ENCODE data around the gene STAMBPL1. TPM values are rescaled to one million over a fixed set of nuclear protein-coding genes. Genes with fewer than 3 reads are reported as not detected.

Gene STAMBPL1
- polyA plus RNA-seq, 3 donors, result 1.4 to 2.0 (median 1.5) TPM

Other genes with a start within 250 kb of the STAMBPL1 start
- under 1 TPM in 2 of 3 donors, not detected in 1; 0.20 to 0.35 TPM for gene LIPF, start 215.8 kb upstream of the STAMBPL1 start, polyA plus RNA-seq (ENCODE audit: insufficient read length in 3 of 3)
- gene LIPK, start 174.0 kb upstream of the STAMBPL1 start, polyA plus RNA-seq (ENCODE audit: insufficient read length in 3 of 3), result not detected
- gene LIPN, start 120.2 kb upstream of the STAMBPL1 start, polyA plus RNA-seq (ENCODE audit: insufficient read length in 3 of 3), result not detected
- gene LIPM, start 77.5 kb upstream of the STAMBPL1 start, polyA plus RNA-seq (ENCODE audit: insufficient read length in 3 of 3), result not detected
- gene ANKRD22, start 28.4 kb upstream of the STAMBPL1 start, polyA plus RNA-seq (ENCODE audit: insufficient read length in 3 of 3), result under 1 TPM; 0.28 to 0.41 (median 0.29) TPM
- 100 to 1,000 TPM; 106 to 188 (median 146) TPM for gene ACTA2, start 72.5 kb downstream of the STAMBPL1 start, polyA plus RNA-seq (ENCODE audit: insufficient read length in 3 of 3)
- 1 to 10 TPM; 9.3 to 9.7 (median 9.5) TPM for gene FAS, start 110.6 kb downstream of the STAMBPL1 start, polyA plus RNA-seq (ENCODE audit: insufficient read length in 3 of 3)